Midbrain (tissue), 1 donor: ENCODE measurements around the gene NNMT.

Experiments used
- DNase-seq: peaks from one replicate; lab custom pipeline; 2025; lab: John Stamatoyannopoulos, UW

NNMT gene

GRCh38 chr11:114295676-114296604 lies at the start of gene NNMT:
NNMT (plus strand) TSS chr11:114296399; CDS start chr11:114296557, 158 bp downstream.
- no peak for DNase-seq

GRCh38 chr11:114247070-114247789 lies 49.0 kb upstream of the NNMT start:
- no peak for DNase-seq

- no peak for DNase-seq
These were observed 46.0 kb upstream of the NNMT start for GRCh38 chr11:114250180-114250579.

GRCh38 chr11:114250993-114251814 lies 45.0 kb upstream of the NNMT start:
- DNase-seq, result no peak

- no peak for DNase-seq
These were observed 44.3 kb upstream of the NNMT start for GRCh38 chr11:114251815-114252337.

GRCh38 chr11:114252767-114253166 lies 43.4 kb upstream of the NNMT start:
- DNase-seq, result no peak

GRCh38 chr11:114253771-114254170 lies 42.4 kb upstream of the NNMT start:
- DNase-seq, result no peak

- DNase-seq, result no peak
These were observed 41.5 kb upstream of the NNMT start for GRCh38 chr11:114254571-114255146.

GRCh38 chr11:114255289-114255688 lies 40.9 kb upstream of the NNMT start:
- no peak for DNase-seq

- no peak for DNase-seq
These were observed 39.8 kb upstream of the NNMT start for GRCh38 chr11:114256176-114256966.

- no peak for DNase-seq
These were observed 39.3 kb upstream of the NNMT start for GRCh38 chr11:114256967-114257286.

GRCh38 chr11:114257621-114258558 lies 38.3 kb upstream of the NNMT start:
- no peak for DNase-seq

GRCh38 chr11:114258696-114259095 lies 37.5 kb upstream of the NNMT start:
- DNase-seq, result no peak

- DNase-seq, result no peak
These were observed 37.1 kb upstream of the NNMT start for GRCh38 chr11:114259124-114259526.

- no peak for DNase-seq
These were observed 36.6 kb upstream of the NNMT start for GRCh38 chr11:114259551-114259983.

- DNase-seq, result no peak
These were observed 36.1 kb upstream of the NNMT start for GRCh38 chr11:114260077-114260476.

- DNase-seq, result no peak
These were observed 35.7 kb upstream of the NNMT start for GRCh38 chr11:114260483-114260882.

GRCh38 chr11:114261791-114262190 lies 34.4 kb upstream of the NNMT start:
- DNase-seq, result no peak

- DNase-seq, result no peak
These were observed 33.3 kb upstream of the NNMT start for GRCh38 chr11:114262681-114263512.
